Upper lobe of left lung (tissue), 6 donors: Measurements from ENCODE around the gene PLA2G15. TPM values are rescaled to one million over a fixed set of nuclear protein-coding genes. Genes with fewer than 3 reads are reported as not detected.

ENCODE experiments used
- ATAC-seq, 2 donors: fragments of 200-7000 bp; cut with Tn5 transposase; one replicate each; pipeline ENCODE4 v1.9.1; 2022; ENCODE audit warnings: mild to moderate bottlenecking in 2 of 2, moderate library complexity in 2 of 2; ENCODE audit not compliant: low FRiP score in 2 of 2
- DNase-seq, 2 donors: peaks; one replicate each; pipeline ENCODE4 v3.0.0-alpha.2; 2019 to 2020
- H3K27ac ChIP-seq, 4 donors: fragments of 200-600 bp; sonication (generic); one replicate each; pipeline ENCODE4 v1.5.1; 2016 to 2019
- H3K27me3 ChIP-seq, 4 donors: fragments of 200-600 bp; sonication (generic); one replicate each; pipeline ENCODE4 v1.5.1; 2017 to 2019
- H3K36me3 ChIP-seq, 4 donors: fragments of 200-600 bp; sonication (generic); one replicate each; pipeline ENCODE4 v1.5.1; 2016 to 2019
- H3K4me1 ChIP-seq, 4 donors: fragments of 200-600 bp; sonication (generic); one replicate each; pipeline ENCODE4 v1.5.1; 2018 to 2019
- H3K4me3 ChIP-seq, 4 donors: fragments of 200-600 bp; sonication (generic); one replicate each; pipeline ENCODE4 v1.5.1; 2017 to 2019; ENCODE audit warnings: mild to moderate bottlenecking in 2 of 4, moderate library complexity in 1 of 4
- H3K9me3 ChIP-seq, 4 donors: fragments of 200-600 bp; sonication (generic); one replicate each; pipeline ENCODE4 v1.5.1; 2018 to 2019
- EP300 ChIP-seq, 4 donors: sonication (generic); formaldehyde crosslinking; IDR thresholded peaks; one replicate each; pipeline ENCODE4 v1.5.1; 2017; ENCODE audit warnings: antibody characterized with exemption in 4 of 4, control low read depth in 2 of 4
- POLR2A ChIP-seq, 4 donors: fragments of 450-650 bp; IDR thresholded peaks; one replicate each; pipeline ENCODE4 v1.5.1; 2016 to 2017; ENCODE audit warnings: antibody characterized with exemption in 4 of 4, mild to moderate bottlenecking in 2 of 4
- POLR2AphosphoS5 ChIP-seq, 2 donors: sonication (generic); formaldehyde crosslinking; IDR thresholded peaks; one replicate each; pipeline ENCODE4 v1.5.1; 2017; ENCODE audit warnings: antibody characterized with exemption in 2 of 2
- WGBS, 2 donors: methylation state at CpG; one replicate each; pipeline ENCODE4 v1.1.5; 2017 to 2018; 5-methylcytosine and 5-hydroxymethylcytosine counted together
- total RNA-seq, 6 donors: library from RNA; depleted of rRNA in 4 of 6; stranded (reverse); fragments of >200 nt in 4 of 6; gene quantifications; one replicate each; pipeline versions ENCODE4 v1.1.0 to v1.2.1, GENCODE V29; 2016 to 2021
- TF ChIP-seq, protein P1 (sequence below), 6 experiments: fragments of 450-650 bp in 4 of 6; fragments of 200-600 bp in 2 of 6; sonication (generic) in 2 of 6; IDR thresholded peaks; one replicate each; pipeline ENCODE4 v1.5.1; 2016 to 2019; ENCODE audit warnings: antibody characterized with exemption in 6 of 6
- donor health status: DM: no; HTN: no; CAD: no; lungs with moderate emphysema.
- donor health status: DM: no; HTN: yes; CAD: no; lungs with severe emphysema.

Gene PLA2G15
- total RNA-seq, 6 donors from 2014 or later: 25.6 to 84.8 (median 57.5) TPM

DNA sequence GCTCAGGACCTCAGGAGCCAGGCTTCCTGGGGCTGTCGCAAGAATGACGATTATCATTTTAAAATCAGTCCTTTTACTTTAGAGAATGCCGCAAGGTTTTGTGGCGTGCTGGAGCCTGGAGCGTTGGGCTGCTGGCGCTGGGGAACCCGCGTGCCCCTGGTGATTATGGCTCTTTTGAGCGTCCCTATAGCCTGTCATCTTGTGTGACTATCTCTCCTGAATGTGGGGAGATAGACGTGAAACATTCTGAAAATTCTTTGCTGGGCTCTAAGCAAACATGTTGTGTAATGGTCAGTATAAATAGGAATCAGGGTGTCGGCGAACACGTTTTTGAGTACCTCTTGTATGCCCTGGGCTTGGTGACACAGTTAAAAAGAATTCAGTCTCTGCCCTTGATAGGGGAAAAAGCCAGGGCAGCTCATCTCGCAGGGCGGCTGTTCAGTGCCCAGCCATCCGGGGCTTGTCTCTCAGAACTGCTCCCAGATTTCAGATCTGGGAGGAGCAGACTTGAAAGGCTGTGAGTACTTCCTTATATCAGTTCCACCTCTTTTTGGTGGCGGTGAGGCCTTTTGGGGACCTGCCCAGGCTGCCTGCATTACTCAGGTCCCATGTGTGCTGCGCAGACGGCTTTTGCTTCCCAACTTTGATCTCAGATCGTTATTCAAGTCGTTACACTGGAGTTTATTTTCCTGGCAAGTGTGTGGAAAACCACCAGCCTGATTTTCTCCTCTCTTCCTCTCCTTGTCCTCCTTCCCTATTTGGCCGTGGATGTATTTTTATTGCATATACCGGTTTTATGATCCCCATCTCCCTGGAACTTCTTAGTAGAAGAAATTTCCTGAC, 20.1 kb downstream of the PLA2G15 start:
- 5 to 6% methylated on average over 22 to 23 of the region's 23 CpGs for WGBS, 2 donors
- TF ChIP-seq POLR2A (IDR thresholded peaks at IDR 0.05) (peak in 2 of 4 donors; percentile 45 to 47), EP300 (IDR thresholded peaks at IDR 0.05) (peak in 1 of 4 donors; percentile 79), POLR2AphosphoS5 (IDR thresholded peaks at IDR 0.05) (peak; percentile 46 to 67)
- TF ChIP-seq, protein P1, sequence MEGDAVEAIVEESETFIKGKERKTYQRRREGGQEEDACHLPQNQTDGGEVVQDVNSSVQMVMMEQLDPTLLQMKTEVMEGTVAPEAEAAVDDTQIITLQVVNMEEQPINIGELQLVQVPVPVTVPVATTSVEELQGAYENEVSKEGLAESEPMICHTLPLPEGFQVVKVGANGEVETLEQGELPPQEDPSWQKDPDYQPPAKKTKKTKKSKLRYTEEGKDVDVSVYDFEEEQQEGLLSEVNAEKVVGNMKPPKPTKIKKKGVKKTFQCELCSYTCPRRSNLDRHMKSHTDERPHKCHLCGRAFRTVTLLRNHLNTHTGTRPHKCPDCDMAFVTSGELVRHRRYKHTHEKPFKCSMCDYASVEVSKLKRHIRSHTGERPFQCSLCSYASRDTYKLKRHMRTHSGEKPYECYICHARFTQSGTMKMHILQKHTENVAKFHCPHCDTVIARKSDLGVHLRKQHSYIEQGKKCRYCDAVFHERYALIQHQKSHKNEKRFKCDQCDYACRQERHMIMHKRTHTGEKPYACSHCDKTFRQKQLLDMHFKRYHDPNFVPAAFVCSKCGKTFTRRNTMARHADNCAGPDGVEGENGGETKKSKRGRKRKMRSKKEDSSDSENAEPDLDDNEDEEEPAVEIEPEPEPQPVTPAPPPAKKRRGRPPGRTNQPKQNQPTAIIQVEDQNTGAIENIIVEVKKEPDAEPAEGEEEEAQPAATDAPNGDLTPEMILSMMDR (IDR thresholded peaks at IDR 0.05): no peak
- ATAC-seq (peak; percentile 74 to 90), DNase-seq (peak in 1 of 2 donors; percentile 83)
- Histone ChIP-seq H3K4me1 (peaks cover 17 to 35% (median 22%) of the 10 kb centered on the region in 4 donors), H3K36me3 (peaks cover 0 to 8% (median 3%) of the 10 kb centered on the region in 4 donors), H3K4me3 (peak overlapping the region; percentile 89 to 94 (median 91)), H3K27me3 (no peaks in the 10 kb centered on the region), H3K27ac (peak overlapping the region; percentile 97 to 99 (median 98)), H3K9me3 (no peaks in the 10 kb centered on the region)

DNA sequence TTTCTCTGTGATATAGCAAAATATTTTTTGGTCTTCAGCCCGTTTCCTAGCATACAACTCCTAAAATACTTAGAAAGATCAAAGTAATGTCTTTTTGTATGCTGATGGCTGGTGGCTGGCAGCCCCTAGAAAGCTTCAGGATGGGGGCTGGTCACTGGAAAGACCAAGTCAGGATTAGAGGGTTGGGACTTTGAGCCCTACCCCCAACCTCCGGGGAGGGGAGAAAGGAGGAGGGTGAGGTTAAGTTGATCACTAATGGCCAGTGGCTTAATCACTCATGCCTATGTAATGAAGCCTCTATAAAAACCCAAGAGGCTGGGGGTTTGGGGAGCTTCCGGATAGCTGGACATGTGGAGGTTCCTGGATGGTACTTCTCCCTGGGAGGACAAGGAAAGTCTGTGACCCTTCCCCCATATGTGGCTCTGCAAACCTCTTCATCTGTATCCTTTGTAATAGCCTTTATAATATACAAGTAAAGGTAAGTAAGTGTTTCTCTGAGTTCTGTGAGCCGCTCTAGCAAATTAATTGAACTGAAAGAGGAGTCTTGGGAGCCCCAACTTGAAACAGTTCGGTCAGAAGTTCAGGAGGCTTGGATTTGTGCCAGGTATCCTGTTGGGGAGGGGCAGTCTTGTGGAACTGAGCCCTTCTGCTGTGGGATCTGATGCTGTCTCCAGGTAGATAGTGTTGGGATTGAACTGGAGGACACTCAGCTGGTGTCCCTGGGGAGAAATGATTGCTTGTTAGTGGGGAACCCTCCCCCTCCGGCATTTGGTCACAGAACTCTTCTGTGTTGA, 22.6 kb downstream of the PLA2G15 start:
- DNase-seq (no peak), ATAC-seq (no peak)
- Histone ChIP-seq H3K4me1 (peaks cover 26 to 58% (median 33%) of the 10 kb centered on the region in 4 donors), H3K9me3 (no peaks in the 10 kb centered on the region), H3K27me3 (no peaks in the 10 kb centered on the region), H3K36me3 (peaks cover 0 to 1% (median 0%) of the 10 kb centered on the region in 4 donors), H3K27ac (peak overlapping the region in 2 of 4 donors; percentile 6 to 40), H3K4me3 (no peak overlapping the region)
- TF ChIP-seq, protein P1 (IDR thresholded peaks at IDR 0.05): no peak
- TF ChIP-seq POLR2A (IDR thresholded peaks at IDR 0.05) (no peak), EP300 (IDR thresholded peaks at IDR 0.05) (no peak), POLR2AphosphoS5 (IDR thresholded peaks at IDR 0.05) (no peak)
- 75 to 85% methylated on average over 6 of the region's 6 CpGs for WGBS, 2 donors

DNA sequence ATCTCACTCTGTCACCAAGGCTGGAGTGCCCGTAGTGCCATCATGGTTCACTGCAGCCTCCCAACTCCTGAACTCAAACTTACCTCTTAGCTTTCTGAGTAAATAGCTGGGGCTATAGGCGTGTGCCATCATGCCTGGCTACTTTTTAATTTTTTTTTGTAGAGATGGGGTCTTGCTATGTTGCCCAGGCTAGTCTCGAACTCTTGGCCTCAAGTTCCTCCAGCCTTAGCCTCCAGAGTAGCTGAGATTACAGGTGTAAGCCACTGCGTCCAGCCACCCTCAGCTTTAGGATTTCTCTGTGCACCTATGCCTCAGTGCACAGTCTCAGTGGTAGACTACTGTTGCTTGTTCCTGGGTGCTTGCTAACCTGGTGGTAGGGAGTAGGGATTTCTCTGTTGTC, 24.6 kb downstream of the PLA2G15 start:
- no peak for DNase-seq
- 84 to 96% methylated on average over 4 of the region's 4 CpGs for WGBS, 2 donors
- peaks cover 24 to 47% (median 28%) of the 10 kb centered on the region in 4 donors for H3K4me1 ChIP-seq
- peaks cover 0 to 21% (median 5%) of the 10 kb centered on the region in 4 donors for H3K36me3 ChIP-seq
- H3K27me3 ChIP-seq: no peaks in the 10 kb centered on the region
- peak overlapping the region in 1 of 4 donors; percentile 44 for H3K27ac ChIP-seq
- no peak overlapping the region for H3K4me3 ChIP-seq
- TF ChIP-seq POLR2A (IDR thresholded peaks at IDR 0.05) (no peak), EP300 (IDR thresholded peaks at IDR 0.05) (no peak)
- TF ChIP-seq, protein P1 (IDR thresholded peaks at IDR 0.05): no peak
- ATAC-seq: no peak
- no peaks in the 10 kb centered on the region for H3K9me3 ChIP-seq

DNA sequence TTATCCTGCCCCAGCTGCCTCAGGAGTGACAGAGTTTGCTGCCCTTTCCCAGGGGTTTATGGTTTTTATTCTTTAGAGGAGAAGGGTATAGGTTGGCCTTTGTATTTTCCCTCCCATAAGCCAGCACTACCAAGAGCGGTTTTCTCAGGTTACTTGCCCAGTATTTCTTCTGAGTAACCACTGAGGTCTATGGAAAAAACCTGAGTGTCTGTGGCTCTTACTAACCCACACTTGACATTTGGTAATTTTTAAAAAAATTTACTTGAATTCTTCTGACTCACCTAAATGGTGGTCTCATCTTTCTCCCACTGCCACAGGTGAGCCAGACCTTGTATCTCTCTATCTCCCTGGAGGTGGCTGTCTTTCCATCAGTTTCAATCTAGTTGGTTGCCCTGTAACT, 25.2 kb downstream of the PLA2G15 start:
- Histone ChIP-seq H3K27me3 (no peaks in the 10 kb centered on the region), H3K4me1 (peaks cover 24 to 47% (median 27%) of the 10 kb centered on the region in 4 donors), H3K9me3 (no peaks in the 10 kb centered on the region), H3K4me3 (no peak overlapping the region), H3K36me3 (peaks cover 0 to 25% (median 8%) of the 10 kb centered on the region in 4 donors), H3K27ac (peak overlapping the region in 2 of 4 donors; percentile 2 to 44)
- no peak for ATAC-seq
- TF ChIP-seq, protein P1 (IDR thresholded peaks at IDR 0.05): no peak
- no peak for TF ChIP-seq POLR2A (IDR thresholded peaks at IDR 0.05)
- TF ChIP-seq EP300 (IDR thresholded peaks at IDR 0.05): no peak
- no peak for TF ChIP-seq POLR2AphosphoS5 (IDR thresholded peaks at IDR 0.05)
- WGBS, 2 donors: 0% methylated on average over 1 of the region's 1 CpG
- no peak for DNase-seq
